Endothelial cell of umbilical vein (primary cell): Measurements from ENCODE around the gene KIF9. TPM values are rescaled to one million over a fixed set of nuclear protein-coding genes. Genes with fewer than 3 reads are reported as not detected.

Experiments
- BruUV-seq: library from RNA; stranded (reverse); fragments of 400-500 nt; replicated peaks from 2 replicates; lab custom pipeline; 2021; lab: Mats Ljungman, UMichigan
- CTCF ChIA-PET: fragments of 300-600, 350-600 bp; sonication (Branson Sonifier 250); formaldehyde crosslinking; loops from one replicate; lab custom pipeline; 2021; ENCODE audit warnings: antibody characterized with exemption, inconsistent platforms; lab: Charles Lee
- POLR2A ChIA-PET: fragments of 300-600, 350-600 bp; sonication (Branson Sonifier 250); formaldehyde crosslinking; loops from one replicate; lab custom pipeline; 2021; ENCODE audit warnings: antibody characterized with exemption, inconsistent platforms; lab: Charles Lee
- DNase-seq: peaks from one replicate; pipeline ENCODE4 v3.0.0-alpha.2; 2011; ENCODE audit warnings: low read depth, low spot score
- FAIRE-seq: peaks from 2 replicates; lab custom pipeline; 2011; peaks lifted over from hg19 to GRCh38; lab: Jason Lieb, UNC
- H2AFZ ChIP-seq: 2 replicates; pipeline ENCODE4 v1.6.0; 2012; ENCODE audit warnings: low read depth, low read length, control low read depth, inconsistent platforms
- H3K27ac ChIP-seq: 2 replicates; pipeline ENCODE4 v1.5.1; 2011; ENCODE audit warnings: low read depth, mild to moderate bottlenecking, control low read depth, low read length, moderate library complexity; ENCODE audit not compliant: insufficient read depth
- H3K27me3 ChIP-seq, 2 experiments: 2 replicates each; pipeline versions ENCODE4 v1.6.0 to v1.6.1; 2011; ENCODE audit warnings: low read length in 2 of 2, mixed read lengths in 1 of 2; ENCODE audit not compliant: control insufficient read depth in 2 of 2, insufficient read depth in 2 of 2
- H3K36me3 ChIP-seq, 2 experiments: 2 replicates in 1 of 2; 3 replicates in 1 of 2; pipeline ENCODE4 v1.5.1; 2011; ENCODE audit warnings: low read length in 2 of 2, mild to moderate bottlenecking in 1 of 2, moderate library complexity in 1 of 2; ENCODE audit not compliant: control insufficient read depth in 2 of 2, insufficient read depth in 2 of 2; ENCODE audit errors: extremely low read depth in 1 of 2
- H3K4me1 ChIP-seq: 3 replicates; pipeline ENCODE4 v1.5.1; 2011; ENCODE audit warnings: mild to moderate bottlenecking, low read length; ENCODE audit not compliant: control insufficient read depth, insufficient read depth; ENCODE audit errors: extremely low read depth
- H3K4me2 ChIP-seq: 2 replicates; pipeline ENCODE4 v1.6.1; 2011; ENCODE audit warnings: low read length, control low read depth, mixed read lengths; ENCODE audit not compliant: insufficient read depth
- H3K4me3 ChIP-seq, 3 experiments: fragments of 200-600 bp in 1 of 3; sonication (generic), shearing (Covaris generic) in 1 of 3; replicated peaks in 1 of 3; 2 replicates each; pipeline ENCODE4 v1.5.1; 2011 to 2016; ENCODE audit warnings: control low read depth in 3 of 3, low read length in 3 of 3, mild to moderate bottlenecking in 2 of 3, inconsistent platforms in 1 of 3, low read depth in 1 of 3, moderate library complexity in 1 of 3; ENCODE audit not compliant: insufficient read depth in 1 of 3
- H3K79me2 ChIP-seq: 2 replicates; pipeline ENCODE4 v1.6.0; 2012; ENCODE audit warnings: low read length, inconsistent platforms; ENCODE audit not compliant: control insufficient read depth, insufficient read depth
- H3K9ac ChIP-seq: replicated peaks from 2 replicates; pipeline ENCODE3; 2011; ENCODE audit warnings: low read length, control low read depth; ENCODE audit not compliant: insufficient read depth; ENCODE audit errors: extremely low read depth
- H3K9me1 ChIP-seq: replicated peaks from 3 replicates; pipeline ENCODE4 v1.6.0; 2011; ENCODE audit warnings: mild to moderate bottlenecking, low read length; ENCODE audit not compliant: control insufficient read depth, insufficient read depth; ENCODE audit errors: extremely low read depth
- H3K9me3 ChIP-seq: replicated peaks from 2 replicates; pipeline ENCODE4 v1.5.1; 2012; ENCODE audit warnings: low read length, inconsistent platforms; ENCODE audit not compliant: control insufficient read depth, insufficient read depth
- H4K20me1 ChIP-seq: replicated peaks from 2 replicates; pipeline ENCODE3; 2011; ENCODE audit warnings: mild to moderate bottlenecking, low read length; ENCODE audit not compliant: control insufficient read depth, insufficient read depth; ENCODE audit errors: extremely low read depth
- GATA2 ChIP-seq: IDR thresholded peaks from 2 replicates; pipeline ENCODE4 v1.7.0; 2011; ENCODE audit warnings: low read depth, mild to moderate bottlenecking, moderate library complexity, mixed read lengths, low read length; ENCODE audit not compliant: insufficient read length, insufficient read depth
- MYC ChIP-seq: IDR thresholded peaks from one replicate; pipeline ENCODE4 v1.6.1; 2011; ENCODE audit warnings: mild to moderate bottlenecking, low read depth, low read length
- dilution Hi-C: fragments of 300-500 bp; cut with MboI; formaldehyde crosslinking; loops from one replicate; pipeline ENCODE4 v1.15.0; 2019; ENCODE audit warnings: low sequenced_read_pairs; ENCODE audit not compliant: extremely low pct_ligation_motif_present
- intact Hi-C: fragments of 100-400 bp; cut with micrococcal nuclease; formaldehyde crosslinking; loops from one replicate; pipeline ENCODE4 v1.10.0; 2022
- polyA plus RNA-seq, 4 experiments: library from polyadenylated mRNA; depleted of rRNA in 3 of 4; stranded (reverse) in 3 of 4; unstranded in 1 of 4; fragments of >200 nt; gene quantifications; 2 replicates each; pipeline versions ENCODE4 v1.2.1 to v1.2.3, GENCODE V29; 2011 to 2012; ENCODE audit warnings: missing spikeins in 1 of 4
- total RNA-seq: library from RNA; stranded (reverse); gene quantifications from 2 replicates; pipeline ENCODE4 v1.2.3, GENCODE V29; 2021
- TF ChIP-seq, protein P1 (sequence below), 2 donors: IDR thresholded peaks; 1 replicate in 1 of 2; 2 replicates in 1 of 2; pipeline ENCODE4 v1.5.1; 2011; ENCODE audit warnings: low read length in 2 of 2, mild to moderate bottlenecking in 2 of 2, moderate library complexity in 2 of 2, control low read depth in 1 of 2, inconsistent platforms in 1 of 2, low read depth in 1 of 2; ENCODE audit not compliant: insufficient read depth in 1 of 2; ENCODE audit errors: extremely low read depth in 1 of 2

KIF9 gene
- total and polyA plus RNA-seq, 2 donors (not counting 3 experiments of a cell fraction or from before 2014, with no cell fraction given), result 20.5 to 22.4 TPM

DNA sequence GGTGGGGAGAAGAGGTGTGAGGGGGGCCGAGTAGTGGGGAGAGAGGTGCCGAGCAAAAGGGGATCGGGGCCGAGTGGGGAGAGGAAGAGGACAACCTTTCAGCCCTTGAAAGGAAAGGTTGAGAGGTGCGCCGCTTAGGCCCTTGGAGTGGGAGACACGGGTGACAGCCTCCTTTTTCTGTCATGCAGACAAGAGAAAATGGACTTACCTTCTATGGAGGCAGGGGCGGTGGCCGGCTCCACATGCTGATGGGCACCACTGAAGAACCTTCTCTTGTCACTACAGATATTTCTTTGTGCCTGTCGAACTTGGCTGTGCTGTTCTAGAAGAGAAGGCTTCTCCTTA, 566 bp upstream of the KIF9 start:
- intact Hi-C loops, result loop anchor here (2.0 to 5.0 kb wide), 2 partner anchors 32 to 99 kb away; partner anchors contain the start of gene PTPN23

DNA sequence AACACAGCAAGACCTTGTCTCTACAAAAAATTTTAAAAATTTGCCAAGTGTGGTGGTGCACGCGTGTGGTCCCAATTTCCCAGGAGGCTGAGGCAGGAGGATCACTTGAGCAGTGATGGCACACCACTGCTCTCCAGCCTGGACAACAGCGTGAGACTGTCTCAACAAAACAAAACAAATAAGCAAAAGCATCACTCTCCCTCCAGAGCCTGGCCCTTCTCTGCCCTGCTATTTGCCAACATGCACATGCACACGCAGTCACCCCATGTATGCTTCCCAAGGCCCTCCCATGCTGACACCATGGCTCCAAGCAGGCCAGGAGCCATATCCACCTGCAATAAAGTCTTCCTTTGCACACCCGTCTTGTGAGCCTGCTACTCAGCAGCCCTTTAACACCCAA, 2.1 kb downstream of the KIF9 start:
- TF ChIP-seq MYC, result no peak
- TF ChIP-seq, protein P1, sequence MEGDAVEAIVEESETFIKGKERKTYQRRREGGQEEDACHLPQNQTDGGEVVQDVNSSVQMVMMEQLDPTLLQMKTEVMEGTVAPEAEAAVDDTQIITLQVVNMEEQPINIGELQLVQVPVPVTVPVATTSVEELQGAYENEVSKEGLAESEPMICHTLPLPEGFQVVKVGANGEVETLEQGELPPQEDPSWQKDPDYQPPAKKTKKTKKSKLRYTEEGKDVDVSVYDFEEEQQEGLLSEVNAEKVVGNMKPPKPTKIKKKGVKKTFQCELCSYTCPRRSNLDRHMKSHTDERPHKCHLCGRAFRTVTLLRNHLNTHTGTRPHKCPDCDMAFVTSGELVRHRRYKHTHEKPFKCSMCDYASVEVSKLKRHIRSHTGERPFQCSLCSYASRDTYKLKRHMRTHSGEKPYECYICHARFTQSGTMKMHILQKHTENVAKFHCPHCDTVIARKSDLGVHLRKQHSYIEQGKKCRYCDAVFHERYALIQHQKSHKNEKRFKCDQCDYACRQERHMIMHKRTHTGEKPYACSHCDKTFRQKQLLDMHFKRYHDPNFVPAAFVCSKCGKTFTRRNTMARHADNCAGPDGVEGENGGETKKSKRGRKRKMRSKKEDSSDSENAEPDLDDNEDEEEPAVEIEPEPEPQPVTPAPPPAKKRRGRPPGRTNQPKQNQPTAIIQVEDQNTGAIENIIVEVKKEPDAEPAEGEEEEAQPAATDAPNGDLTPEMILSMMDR (IDR thresholded peaks at IDR 0.05; ENCODE audit: extremely low read depth in 1 of 2, insufficient read depth in 1 of 2, low read depth in 1 of 2, low read length in 2 of 2), result no peak
- no peak for DNase-seq
- ChIA-PET CTCF (interaction anchor here (0.9 to 1.5 kb wide), 5 partner anchors 10 to 91 kb away, joined by 3 to 6 read pairs (median 4); no protein-coding TSS in a partner anchor), POLR2A (no interaction called here)
- H3K9me1 ChIP-seq, result no peaks in the 10 kb centered on the region
- no peak overlapping the region for H3K9ac ChIP-seq
- no TSS peak for BruUV-seq
- peaks cover 47% of the 10 kb centered on the region for H3K79me2 ChIP-seq
- peaks cover 7% of the 10 kb centered on the region for H3K4me1 ChIP-seq
- H4K20me1 ChIP-seq, result no peaks in the 10 kb centered on the region
- peaks cover 0 to 3% of the 10 kb centered on the region in 2 experiments for H3K36me3 ChIP-seq
- no peak overlapping the region for H2AFZ ChIP-seq
- no peaks in the 10 kb centered on the region for H3K27me3 ChIP-seq
- no peak overlapping the region for H3K4me3 ChIP-seq
- no peak overlapping the region for H3K4me2 ChIP-seq
- intact Hi-C loops, result loop anchor here (5.0 kb wide), 1 partner anchor 102 kb away; the partner anchor contains the start of gene PTPN23
- no peaks in the 10 kb centered on the region for H3K9me3 ChIP-seq
- FAIRE-seq, result no peak
- no peak overlapping the region for H3K27ac ChIP-seq
- dilution Hi-C loops, result no loop called here

More for the DNA sequence above, 566 bp upstream of the KIF9 start:
- ChIA-PET CTCF (interaction anchor here (0.7 to 1.6 kb wide), 4 partner anchors 9 to 323 kb away, joined by 3 to 9 read pairs (median 6); no protein-coding TSS in a partner anchor), POLR2A (no interaction called here)
- no peak for FAIRE-seq
- Histone ChIP-seq H4K20me1 (no peaks in the 10 kb centered on the region), H3K4me3 (peak overlapping the region; percentile 63 to 93 (median 82)), H3K27ac (peak overlapping the region; percentile 80), H3K4me2 (peak overlapping the region; percentile 63), H3K27me3 (no peaks in the 10 kb centered on the region), H2AFZ (peak overlapping the region; percentile 92), H3K9me1 (no peaks in the 10 kb centered on the region), H3K4me1 (peaks cover 7% of the 10 kb centered on the region), H3K9ac (peak overlapping the region; percentile 81), H3K36me3 (no peaks in the 10 kb centered on the region), H3K9me3 (no peaks in the 10 kb centered on the region), H3K79me2 (peaks cover 65% of the 10 kb centered on the region)
- dilution Hi-C loops, result no loop called here
- DNase-seq, result peak; percentile 41
- TF ChIP-seq, protein P1 (IDR thresholded peaks at IDR 0.05; ENCODE audit: extremely low read depth in 1 of 2, insufficient read depth in 1 of 2, low read depth in 1 of 2, low read length in 2 of 2), result no peak
- TF ChIP-seq GATA2, result no peak
- no TSS peak for BruUV-seq
